Stomach (tissue), 4 donors: Measurements from ENCODE around the gene FAIM2.

Experiments used
- POLR2A ChIP-seq, 4 donors: fragments of 450-650 bp; IDR thresholded peaks; one replicate each; pipeline ENCODE4 v1.6.1; 2016; ENCODE audit warnings: antibody characterized with exemption in 4 of 4, control low read depth in 2 of 4, mild to moderate bottlenecking in 1 of 4, moderate library complexity in 1 of 4
- TF ChIP-seq, protein P1 (sequence below), 7 experiments: fragments of 450-650 bp in 4 of 7; fragments of 200-600 bp in 3 of 7; sonication (generic) in 3 of 7; IDR thresholded peaks; one replicate each; pipeline ENCODE4 v1.5.1; 2016 to 2019; ENCODE audit warnings: antibody characterized with exemption in 7 of 7, control low read depth in 2 of 7, mild to moderate bottlenecking in 1 of 7

DNA sequence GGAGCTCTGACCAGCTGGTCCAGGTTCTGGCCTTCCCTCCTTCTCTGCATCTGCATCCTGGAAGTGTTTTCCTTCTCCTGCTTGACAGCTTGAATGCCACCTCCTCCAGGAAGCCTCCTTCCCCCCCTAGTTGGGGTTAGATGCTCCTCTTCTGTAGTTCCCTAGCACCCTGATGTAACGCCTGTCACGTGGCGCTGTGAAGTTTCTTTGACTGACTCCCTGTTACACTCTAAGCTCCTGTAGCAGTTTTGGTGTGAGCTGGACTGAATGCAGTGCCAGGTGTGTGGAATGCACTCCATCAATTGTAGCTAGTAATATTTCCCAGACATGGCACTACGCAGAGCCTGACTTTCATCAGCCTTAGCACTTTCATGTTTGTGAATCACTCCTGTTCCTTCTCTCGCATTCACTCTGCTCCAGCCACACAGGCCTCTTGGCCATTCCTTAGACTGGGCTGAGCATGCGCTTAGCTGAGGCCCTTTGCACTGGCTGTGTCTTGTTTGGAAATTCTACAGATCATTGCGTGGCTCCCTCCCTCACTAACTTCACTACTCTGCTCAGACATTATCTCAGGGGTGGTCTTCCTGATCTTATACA lies 2.1 kb upstream of the FAIM2 start:
- TF ChIP-seq, protein P1, sequence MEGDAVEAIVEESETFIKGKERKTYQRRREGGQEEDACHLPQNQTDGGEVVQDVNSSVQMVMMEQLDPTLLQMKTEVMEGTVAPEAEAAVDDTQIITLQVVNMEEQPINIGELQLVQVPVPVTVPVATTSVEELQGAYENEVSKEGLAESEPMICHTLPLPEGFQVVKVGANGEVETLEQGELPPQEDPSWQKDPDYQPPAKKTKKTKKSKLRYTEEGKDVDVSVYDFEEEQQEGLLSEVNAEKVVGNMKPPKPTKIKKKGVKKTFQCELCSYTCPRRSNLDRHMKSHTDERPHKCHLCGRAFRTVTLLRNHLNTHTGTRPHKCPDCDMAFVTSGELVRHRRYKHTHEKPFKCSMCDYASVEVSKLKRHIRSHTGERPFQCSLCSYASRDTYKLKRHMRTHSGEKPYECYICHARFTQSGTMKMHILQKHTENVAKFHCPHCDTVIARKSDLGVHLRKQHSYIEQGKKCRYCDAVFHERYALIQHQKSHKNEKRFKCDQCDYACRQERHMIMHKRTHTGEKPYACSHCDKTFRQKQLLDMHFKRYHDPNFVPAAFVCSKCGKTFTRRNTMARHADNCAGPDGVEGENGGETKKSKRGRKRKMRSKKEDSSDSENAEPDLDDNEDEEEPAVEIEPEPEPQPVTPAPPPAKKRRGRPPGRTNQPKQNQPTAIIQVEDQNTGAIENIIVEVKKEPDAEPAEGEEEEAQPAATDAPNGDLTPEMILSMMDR (IDR thresholded peaks at IDR 0.05) = no peak
- no peak for TF ChIP-seq POLR2A (IDR thresholded peaks at IDR 0.05)
